ENCODE results near the gene IREB2.
"Not testable (repeated sequence)": the region's sequence is repeated elsewhere in the genome, so short reads cannot be mapped to it uniquely, and the experiment has no call there.

IREB2 gene

GRCh38 chr15:78492872-78493271, 54.9 kb downstream of the IREB2 start:
- no peak for DNase-seq

- no peak for DNase-seq
Observed at GRCh38 chr15:78501857-78502256, 63.8 kb downstream of the IREB2 start.

- DNase-seq = no peak
Observed at GRCh38 chr15:78502641-78503040, 64.6 kb downstream of the IREB2 start.

- peak; percentile 97 for DNase-seq
Observed at GRCh38 chr15:78506971-78507830, 69.2 kb downstream of the IREB2 start, which contains the start of gene HYKK. Gene HYKK (plus strand): TSS chr15:78507577. CDS start chr15:78513089, 5,512 bp downstream.

- DNase-seq = no peak
Observed at GRCh38 chr15:78507831-78508160, 69.8 kb downstream of the IREB2 start.

- no peak for DNase-seq
Observed at GRCh38 chr15:78508272-78508671, 70.3 kb downstream of the IREB2 start.

- no peak for DNase-seq
Observed at GRCh38 chr15:78509726-78510312, 71.8 kb downstream of the IREB2 start.

- not testable (repeated sequence) for DNase-seq
Observed at GRCh38 chr15:78520035-78520434, 82.0 kb downstream of the IREB2 start.

- no peak for DNase-seq
Observed at GRCh38 chr15:78524230-78524629, 86.2 kb downstream of the IREB2 start.

- no peak for DNase-seq
Observed at GRCh38 chr15:78527325-78527724, 89.3 kb downstream of the IREB2 start.

- DNase-seq = no peak
Observed at GRCh38 chr15:78533331-78533730, 95.3 kb downstream of the IREB2 start.

GRCh38 chr15:78536134-78536533, 98.1 kb downstream of the IREB2 start:
- no peak for DNase-seq

GRCh38 chr15:78537266-78537905, 99.4 kb downstream of the IREB2 start:
- DNase-seq = no peak

GRCh38 chr15:78538358-78538757, 100.3 kb downstream of the IREB2 start:
- DNase-seq = no peak

GRCh38 chr15:78539464-78540140, 101.6 kb downstream of the IREB2 start:
- not testable (repeated sequence) for DNase-seq

- peak; percentile 67 for DNase-seq
Observed at GRCh38 chr15:78540141-78540870, 102.3 kb downstream of the IREB2 start, which contains the start of gene PSMA4. Gene PSMA4 (plus strand): TSS chr15:78540444. CDS start chr15:78541928, 1,484 bp downstream.

- DNase-seq = no peak
Observed at GRCh38 chr15:78540871-78541743, 103.1 kb downstream of the IREB2 start.

GRCh38 chr15:78541744-78542034, 103.7 kb downstream of the IREB2 start:
- DNase-seq = no peak

GRCh38 chr15:78542647-78543046, 104.6 kb downstream of the IREB2 start:
- DNase-seq = no peak

GRCh38 chr15:78550194-78550593, 112.2 kb downstream of the IREB2 start:
- DNase-seq = no peak

- no peak for DNase-seq
Observed at GRCh38 chr15:78550815-78551214, 112.8 kb downstream of the IREB2 start.
